Measurements from ENCODE around the gene CASQ1. TPM values are rescaled to one million over a fixed set of nuclear protein-coding genes. Genes with fewer than 3 reads are reported as not detected.

Gene CASQ1
- total and polyA plus RNA-seq, 4 donors, result 0.08 to 0.37 (median 0.25) TPM

DNA sequence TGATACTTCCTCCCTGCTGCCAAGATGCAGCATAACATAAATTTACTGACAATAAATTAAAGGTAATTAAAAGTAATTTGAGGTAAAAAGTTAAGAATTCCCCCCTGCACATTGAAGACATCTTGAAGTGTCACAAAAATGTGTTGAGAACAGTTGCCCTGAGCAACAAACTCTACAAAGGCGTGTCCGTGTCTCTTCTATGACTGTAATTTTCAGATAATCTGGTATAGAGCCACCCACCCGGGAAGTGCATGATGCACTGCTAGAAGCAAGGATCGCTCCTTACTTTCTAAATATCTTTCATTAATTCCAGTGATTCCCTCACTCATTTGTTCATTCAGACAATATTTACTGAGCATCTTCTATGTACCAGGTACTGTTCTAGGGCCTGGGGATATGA lies 11.0 kb upstream of the CASQ1 start:
- Histone ChIP-seq H3K4me3 (no peak overlapping the region), H3K36me3 (ENCODE audit: control insufficient read depth in 4 of 4, insufficient read depth in 4 of 4, low read length in 4 of 4) (no peaks in the 10 kb centered on the region), H3K4me1 (ENCODE audit: control insufficient read depth in 5 of 5, insufficient read depth in 5 of 5, low read length in 5 of 5) (no peaks in the 10 kb centered on the region), H3K9ac (ENCODE audit: insufficient read depth in 1 of 2, low read length in 2 of 2) (no peak overlapping the region), H3K9me3 (ENCODE audit: control insufficient read depth in 4 of 4, insufficient read depth in 3 of 4, low read length in 3 of 4) (no peaks in the 10 kb centered on the region), H3K27me3 (ENCODE audit: control insufficient read depth in 3 of 3, insufficient read depth in 3 of 3, low read length in 2 of 3) (no peaks in the 10 kb centered on the region), H3K27ac (ENCODE audit: low read depth in 1 of 2, low read length in 1 of 2) (no peak overlapping the region)
- ATAC-seq (ENCODE audit: insufficient read depth, low FRiP score), result no peak
- DNase-seq, result no peak
- 91 to 95% methylated on average over 4 of the region's 4 CpGs for WGBS, 2 donors
- TF ChIP-seq, protein P1, sequence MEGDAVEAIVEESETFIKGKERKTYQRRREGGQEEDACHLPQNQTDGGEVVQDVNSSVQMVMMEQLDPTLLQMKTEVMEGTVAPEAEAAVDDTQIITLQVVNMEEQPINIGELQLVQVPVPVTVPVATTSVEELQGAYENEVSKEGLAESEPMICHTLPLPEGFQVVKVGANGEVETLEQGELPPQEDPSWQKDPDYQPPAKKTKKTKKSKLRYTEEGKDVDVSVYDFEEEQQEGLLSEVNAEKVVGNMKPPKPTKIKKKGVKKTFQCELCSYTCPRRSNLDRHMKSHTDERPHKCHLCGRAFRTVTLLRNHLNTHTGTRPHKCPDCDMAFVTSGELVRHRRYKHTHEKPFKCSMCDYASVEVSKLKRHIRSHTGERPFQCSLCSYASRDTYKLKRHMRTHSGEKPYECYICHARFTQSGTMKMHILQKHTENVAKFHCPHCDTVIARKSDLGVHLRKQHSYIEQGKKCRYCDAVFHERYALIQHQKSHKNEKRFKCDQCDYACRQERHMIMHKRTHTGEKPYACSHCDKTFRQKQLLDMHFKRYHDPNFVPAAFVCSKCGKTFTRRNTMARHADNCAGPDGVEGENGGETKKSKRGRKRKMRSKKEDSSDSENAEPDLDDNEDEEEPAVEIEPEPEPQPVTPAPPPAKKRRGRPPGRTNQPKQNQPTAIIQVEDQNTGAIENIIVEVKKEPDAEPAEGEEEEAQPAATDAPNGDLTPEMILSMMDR (IDR thresholded peaks at IDR 0.05; ENCODE audit: control extremely low read depth, extremely low read depth), result no peak

DNA sequence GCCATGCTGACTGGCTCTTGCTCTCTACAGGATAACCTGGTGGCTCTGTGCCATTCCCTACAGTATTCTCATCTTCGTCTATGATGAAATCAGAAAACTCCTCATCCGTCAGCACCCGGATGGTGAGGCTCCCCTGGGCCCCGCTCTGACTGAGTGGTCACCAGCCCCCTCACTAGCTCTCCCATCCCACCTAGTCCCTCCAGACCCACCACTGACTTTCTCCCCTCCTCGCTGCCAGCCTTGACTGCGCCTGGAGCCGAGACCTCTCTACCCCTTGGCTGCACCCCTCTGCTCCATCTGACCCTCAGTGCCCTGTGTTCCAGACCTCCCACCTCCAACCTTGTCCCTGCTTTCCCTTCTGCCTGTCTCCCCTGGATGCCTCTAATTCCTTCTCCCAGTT lies 4.1 kb upstream of the CASQ1 start:
- H3K36me3 ChIP-seq (ENCODE audit: control insufficient read depth in 4 of 4, insufficient read depth in 4 of 4, low read length in 4 of 4), result no peaks in the 10 kb centered on the region
- H3K4me1 ChIP-seq (ENCODE audit: control insufficient read depth in 5 of 5, insufficient read depth in 5 of 5, low read length in 5 of 5), result peaks cover 0 to 10% (median 2%) of the 10 kb centered on the region in 5 donors
- no peak for DNase-seq
- H3K9me3 ChIP-seq (ENCODE audit: control insufficient read depth in 4 of 4, insufficient read depth in 3 of 4, low read length in 3 of 4), result no peaks in the 10 kb centered on the region
- H3K4me3 ChIP-seq, result no peak overlapping the region
- no peaks in the 10 kb centered on the region for H3K27me3 ChIP-seq (ENCODE audit: control insufficient read depth in 3 of 3, insufficient read depth in 3 of 3, low read length in 2 of 3)
- no peak overlapping the region for H3K27ac ChIP-seq (ENCODE audit: low read depth in 1 of 2, low read length in 1 of 2)
- WGBS, 2 donors, result 90 to 97% methylated on average over 7 of the region's 7 CpGs
- H3K9ac ChIP-seq (ENCODE audit: insufficient read depth in 1 of 2, low read length in 2 of 2), result no peak overlapping the region
- TF ChIP-seq, protein P1 (IDR thresholded peaks at IDR 0.05; ENCODE audit: control extremely low read depth, extremely low read depth), result no peak
- ATAC-seq (ENCODE audit: insufficient read depth, low FRiP score), result no peak

DNA sequence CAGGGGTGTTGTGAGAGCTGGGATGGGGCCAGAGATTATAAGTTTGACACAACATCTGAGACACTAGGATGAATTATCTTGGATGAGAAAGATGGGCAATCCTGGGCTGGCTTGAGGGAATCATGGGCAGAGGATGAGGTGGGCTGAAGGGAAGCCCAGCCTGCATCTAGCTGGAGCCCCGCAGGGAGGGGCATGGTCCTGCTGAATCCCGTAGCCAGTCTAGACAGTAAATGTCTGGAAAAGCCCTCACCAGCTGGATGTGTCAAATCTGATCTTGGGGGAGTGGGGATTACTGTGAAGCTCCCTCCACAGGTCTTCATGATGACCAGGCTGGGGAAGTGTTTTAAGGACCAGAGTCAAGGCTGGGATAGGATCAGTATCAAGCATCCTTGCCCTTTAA lies 3.6 kb upstream of the CASQ1 start:
- Histone ChIP-seq H3K27ac (ENCODE audit: low read depth in 1 of 2, low read length in 1 of 2) (no peak overlapping the region), H3K36me3 (ENCODE audit: control insufficient read depth in 4 of 4, insufficient read depth in 4 of 4, low read length in 4 of 4) (no peaks in the 10 kb centered on the region), H3K27me3 (ENCODE audit: control insufficient read depth in 3 of 3, insufficient read depth in 3 of 3, low read length in 2 of 3) (no peaks in the 10 kb centered on the region), H3K4me1 (ENCODE audit: control insufficient read depth in 5 of 5, insufficient read depth in 5 of 5, low read length in 5 of 5) (peaks cover 0 to 10% (median 2%) of the 10 kb centered on the region in 5 donors), H3K9me3 (ENCODE audit: control insufficient read depth in 4 of 4, insufficient read depth in 3 of 4, low read length in 3 of 4) (no peaks in the 10 kb centered on the region), H3K4me3 (no peak overlapping the region), H3K9ac (ENCODE audit: insufficient read depth in 1 of 2, low read length in 2 of 2) (no peak overlapping the region)
- TF ChIP-seq, protein P1 (IDR thresholded peaks at IDR 0.05; ENCODE audit: control extremely low read depth, extremely low read depth), result no peak
- DNase-seq, result no peak
- no peak for ATAC-seq (ENCODE audit: insufficient read depth, low FRiP score)
- WGBS, 2 donors, result 78 to 82% methylated on average over 2 of the region's 2 CpGs

DNA sequence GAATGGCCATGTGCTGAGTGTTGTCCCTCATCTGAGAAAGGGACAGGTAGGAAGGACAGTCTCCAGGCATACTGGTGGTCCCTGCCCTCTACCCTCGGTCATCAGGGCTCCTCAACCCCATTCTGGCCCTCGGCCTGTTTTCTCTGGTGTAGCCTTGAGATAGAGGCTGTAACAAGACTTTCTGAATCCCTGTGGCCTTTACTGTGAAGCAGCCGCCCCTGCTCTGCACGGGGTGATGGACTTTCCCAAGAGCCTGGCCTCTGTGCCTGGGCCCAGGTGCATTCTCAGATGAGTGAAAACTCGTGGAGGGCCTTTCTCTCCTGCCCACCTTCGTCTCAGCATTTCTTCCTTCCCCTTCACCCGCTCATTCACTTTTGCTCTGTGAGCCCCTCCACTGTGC lies 3.0 kb upstream of the CASQ1 start:
- H3K9ac ChIP-seq (ENCODE audit: insufficient read depth in 1 of 2, low read length in 2 of 2), result no peak overlapping the region
- H3K4me3 ChIP-seq, result no peak overlapping the region
- 85 to 86% methylated on average over 7 of the region's 7 CpGs for WGBS, 2 donors
- no peaks in the 10 kb centered on the region for H3K36me3 ChIP-seq (ENCODE audit: control insufficient read depth in 4 of 4, insufficient read depth in 4 of 4, low read length in 4 of 4)
- ATAC-seq (ENCODE audit: insufficient read depth, low FRiP score) (no peak), DNase-seq (no peak)
- TF ChIP-seq, protein P1 (IDR thresholded peaks at IDR 0.05; ENCODE audit: control extremely low read depth, extremely low read depth), result no peak
- peaks cover 0 to 10% (median 2%) of the 10 kb centered on the region in 5 donors for H3K4me1 ChIP-seq (ENCODE audit: control insufficient read depth in 5 of 5, insufficient read depth in 5 of 5, low read length in 5 of 5)
- no peak overlapping the region for H3K27ac ChIP-seq (ENCODE audit: low read depth in 1 of 2, low read length in 1 of 2)
- H3K9me3 ChIP-seq (ENCODE audit: control insufficient read depth in 4 of 4, insufficient read depth in 3 of 4, low read length in 3 of 4), result no peaks in the 10 kb centered on the region
- no peaks in the 10 kb centered on the region for H3K27me3 ChIP-seq (ENCODE audit: control insufficient read depth in 3 of 3, insufficient read depth in 3 of 3, low read length in 2 of 3)

Measured in lung (tissue), 12 donors.